Activated CD4-positive, alpha-beta memory T cell treated with anti-CD3 and anti-CD28 coated beads for 36 hours (primary cell): ENCODE data around the gene TMTC1. TPM values are rescaled to one million over a fixed set of nuclear protein-coding genes. Genes with fewer than 3 reads are reported as not detected.

Experiments used
- CTCF ChIA-PET: fragments of 350-600 bp; sonication (Branson Sonifier 250); formaldehyde crosslinking; loops from one replicate; lab custom pipeline; 2021; ENCODE audit warnings: antibody characterized with exemption, inconsistent platforms; lab: Charles Lee
- POLR2A ChIA-PET: fragments of 350-600 bp; sonication (Branson Sonifier 250); formaldehyde crosslinking; loops from one replicate; lab custom pipeline; 2021; ENCODE audit warnings: antibody characterized with exemption; lab: Charles Lee
- DNase-seq: peaks from one replicate; pipeline ENCODE4 v3.0.0-alpha.2; 2020
- H3K27ac Mint-ChIP-seq: one replicate; pipeline ENCODE4 v1.8.0; 2021; ENCODE audit warnings: mixed read lengths
- H3K27me3 Mint-ChIP-seq: one replicate; pipeline ENCODE4 v1.8.0; 2021; ENCODE audit warnings: mixed read lengths
- H3K36me3 Mint-ChIP-seq: one replicate; pipeline ENCODE4 v1.8.0; 2021; ENCODE audit warnings: mixed read lengths
- H3K4me1 Mint-ChIP-seq: one replicate; pipeline ENCODE4 v1.8.0; 2021; ENCODE audit warnings: low read depth, mixed read lengths
- H3K4me3 Mint-ChIP-seq: one replicate; pipeline ENCODE4 v1.8.0; 2021; ENCODE audit warnings: mild to moderate bottlenecking, mixed read lengths
- H3K9me3 Mint-ChIP-seq: one replicate; pipeline ENCODE4 v1.8.0; 2021; ENCODE audit warnings: mixed read lengths
- intact Hi-C: fragments of 100-400 bp; cut with micrococcal nuclease; formaldehyde crosslinking; loops from one replicate; pipeline ENCODE4 v1.15.1; 2023
- total RNA-seq, 2 experiments: library from RNA; stranded (reverse); gene quantifications; one replicate each; pipeline ENCODE4 v1.2.3, GENCODE V29; 2021

TMTC1 gene
- total RNA-seq, 2 experiments from 2014 or later = 0.15 to 0.17 TPM

GRCh38 chr12:29517264-29517663 is 266.5 kb downstream of the TMTC1 start:
- ChIA-PET CTCF (no interaction called here), POLR2A (no interaction called here)
- H3K4me1 Mint-ChIP-seq = no peaks in the 10 kb centered on the region
- H3K4me3 Mint-ChIP-seq = no peak overlapping the region
- intact Hi-C loops = loop anchor here (10.0 kb wide), 1 partner anchor 432 kb away; no protein-coding TSS in a partner anchor
- no peaks in the 10 kb centered on the region for H3K9me3 Mint-ChIP-seq
- H3K36me3 Mint-ChIP-seq = no peaks in the 10 kb centered on the region
- H3K27ac Mint-ChIP-seq = no peak overlapping the region
- no peak for DNase-seq
- H3K27me3 Mint-ChIP-seq = peaks cover 6% of the 10 kb centered on the region

GRCh38 chr12:29516431-29516875 is 267.3 kb downstream of the TMTC1 start:
- ChIA-PET CTCF (no interaction called here), POLR2A (no interaction called here)
- no peak overlapping the region for H3K27ac Mint-ChIP-seq
- H3K4me3 Mint-ChIP-seq = no peak overlapping the region
- no peaks in the 10 kb centered on the region for H3K36me3 Mint-ChIP-seq
- no peaks in the 10 kb centered on the region for H3K9me3 Mint-ChIP-seq
- no peaks in the 10 kb centered on the region for H3K4me1 Mint-ChIP-seq
- DNase-seq = no peak
- intact Hi-C loops = loop anchor here (10.0 kb wide), 1 partner anchor 432 kb away; no protein-coding TSS in a partner anchor
- peaks cover 6% of the 10 kb centered on the region for H3K27me3 Mint-ChIP-seq

- ChIA-PET CTCF (interaction anchor here (3.2 kb wide), 1 partner anchor 9 kb away, joined by 12 read pairs; no protein-coding TSS in a partner anchor), POLR2A (no interaction called here)
- Mint-ChIP-seq H3K27me3 (peaks cover 19% of the 10 kb centered on the region), H3K4me3 (no peak overlapping the region), H3K27ac (no peak overlapping the region), H3K36me3 (no peaks in the 10 kb centered on the region), H3K4me1 (no peaks in the 10 kb centered on the region), H3K9me3 (no peaks in the 10 kb centered on the region)
- no peak for DNase-seq
- intact Hi-C loops = loop anchor here (10.0 kb wide), 1 partner anchor 426 kb away; no protein-coding TSS in a partner anchor
These were observed 273.1 kb downstream of the TMTC1 start for GRCh38 chr12:29510591-29511185.

GRCh38 chr12:29509503-29509902 is 274.2 kb downstream of the TMTC1 start:
- Mint-ChIP-seq H3K27me3 (peaks cover 13% of the 10 kb centered on the region), H3K4me1 (no peaks in the 10 kb centered on the region), H3K27ac (no peak overlapping the region), H3K36me3 (no peaks in the 10 kb centered on the region), H3K9me3 (no peaks in the 10 kb centered on the region), H3K4me3 (no peak overlapping the region)
- CTCF ChIA-PET = interaction anchor here (3.2 kb wide), 1 partner anchor 10 kb away, joined by 12 read pairs; no protein-coding TSS in a partner anchor
- POLR2A ChIA-PET = no interaction called here
- intact Hi-C loops = no loop called here
- no peak for DNase-seq

- ChIA-PET POLR2A (no interaction called here), CTCF (interaction anchor here (3.2 kb wide), 1 partner anchor 11 kb away, joined by 12 read pairs; no protein-coding TSS in a partner anchor)
- no peak for DNase-seq
- Mint-ChIP-seq H3K27ac (no peak overlapping the region), H3K4me3 (no peak overlapping the region), H3K4me1 (no peaks in the 10 kb centered on the region), H3K9me3 (no peaks in the 10 kb centered on the region), H3K27me3 (peaks cover 13% of the 10 kb centered on the region), H3K36me3 (no peaks in the 10 kb centered on the region)
- intact Hi-C loops = no loop called here
These were observed 274.8 kb downstream of the TMTC1 start for GRCh38 chr12:29508949-29509348.

- no peak overlapping the region for H3K27ac Mint-ChIP-seq
- ChIA-PET CTCF (no interaction called here), POLR2A (no interaction called here)
- peaks cover 13% of the 10 kb centered on the region for H3K27me3 Mint-ChIP-seq
- no peaks in the 10 kb centered on the region for H3K4me1 Mint-ChIP-seq
- no peak for DNase-seq
- H3K4me3 Mint-ChIP-seq = no peak overlapping the region
- intact Hi-C loops = no loop called here
- no peaks in the 10 kb centered on the region for H3K36me3 Mint-ChIP-seq
- no peaks in the 10 kb centered on the region for H3K9me3 Mint-ChIP-seq
These were observed 278.6 kb downstream of the TMTC1 start for GRCh38 chr12:29505122-29505521.

GRCh38 chr12:29503283-29503682 is 280.5 kb downstream of the TMTC1 start:
- ChIA-PET POLR2A (no interaction called here), CTCF (no interaction called here)
- H3K9me3 Mint-ChIP-seq = no peaks in the 10 kb centered on the region
- H3K27me3 Mint-ChIP-seq = peaks cover 13% of the 10 kb centered on the region
- intact Hi-C loops = no loop called here
- H3K36me3 Mint-ChIP-seq = no peaks in the 10 kb centered on the region
- H3K27ac Mint-ChIP-seq = no peak overlapping the region
- no peak for DNase-seq
- H3K4me3 Mint-ChIP-seq = no peak overlapping the region
- no peaks in the 10 kb centered on the region for H3K4me1 Mint-ChIP-seq

- H3K4me3 Mint-ChIP-seq = no peak overlapping the region
- no peaks in the 10 kb centered on the region for H3K9me3 Mint-ChIP-seq
- no peaks in the 10 kb centered on the region for H3K36me3 Mint-ChIP-seq
- DNase-seq = no peak
- no peaks in the 10 kb centered on the region for H3K27me3 Mint-ChIP-seq
- H3K27ac Mint-ChIP-seq = no peak overlapping the region
- H3K4me1 Mint-ChIP-seq = no peaks in the 10 kb centered on the region
- intact Hi-C loops = no loop called here
- ChIA-PET CTCF (no interaction called here), POLR2A (no interaction called here)
These were observed 284.5 kb downstream of the TMTC1 start for GRCh38 chr12:29499235-29499634.

- ChIA-PET POLR2A (no interaction called here), CTCF (no interaction called here)
- Mint-ChIP-seq H3K9me3 (no peaks in the 10 kb centered on the region), H3K4me3 (no peak within 1 kb of the TSS), H3K4me1 (no peaks in the 10 kb centered on the region), H3K27me3 (peaks cover 2% of the 10 kb centered on the region), H3K27ac (no peak within 1 kb of the TSS), H3K36me3 (no peaks in the 10 kb centered on the region)
- no peak for DNase-seq
- intact Hi-C loops = no loop called here
These were observed 286.2 kb downstream of the TMTC1 start, which contains the start of gene OVCH1 for GRCh38 chr12:29497588-29497987. Gene OVCH1 (minus strand): TSS chr12:29497686. CDS start chr12:29497686, 0 bp downstream.

GRCh38 chr12:29492891-29493290 is 290.9 kb downstream of the TMTC1 start:
- H3K27ac Mint-ChIP-seq = no peak overlapping the region
- H3K4me3 Mint-ChIP-seq = no peak overlapping the region
- no peaks in the 10 kb centered on the region for H3K36me3 Mint-ChIP-seq
- peaks cover 4% of the 10 kb centered on the region for H3K27me3 Mint-ChIP-seq
- no peak for DNase-seq
- ChIA-PET POLR2A (no interaction called here), CTCF (no interaction called here)
- no peaks in the 10 kb centered on the region for H3K4me1 Mint-ChIP-seq
- H3K9me3 Mint-ChIP-seq = no peaks in the 10 kb centered on the region
- intact Hi-C loops = no loop called here

GRCh38 chr12:29486972-29487371 is 296.8 kb downstream of the TMTC1 start:
- CTCF ChIA-PET = no interaction called here
- H3K9me3 Mint-ChIP-seq = no peaks in the 10 kb centered on the region
- no peaks in the 10 kb centered on the region for H3K36me3 Mint-ChIP-seq
- H3K27me3 Mint-ChIP-seq = peaks cover 9% of the 10 kb centered on the region
- no peak for DNase-seq
- POLR2A ChIA-PET = no interaction called here
- no peak overlapping the region for H3K4me3 Mint-ChIP-seq
- H3K4me1 Mint-ChIP-seq = no peaks in the 10 kb centered on the region
- H3K27ac Mint-ChIP-seq = no peak overlapping the region
- intact Hi-C loops = no loop called here

GRCh38 chr12:29463198-29463597 is 320.5 kb downstream of the TMTC1 start:
- DNase-seq = no peak
- no peak overlapping the region for H3K27ac Mint-ChIP-seq
- intact Hi-C loops = no loop called here
- H3K27me3 Mint-ChIP-seq = no peaks in the 10 kb centered on the region
- ChIA-PET CTCF (no interaction called here), POLR2A (interaction anchor here (0.5 kb wide), 1 partner anchor 14 kb away, joined by 3 read pairs; no protein-coding TSS in a partner anchor)
- peaks cover 2% of the 10 kb centered on the region for H3K9me3 Mint-ChIP-seq
- no peak overlapping the region for H3K4me3 Mint-ChIP-seq
- no peaks in the 10 kb centered on the region for H3K36me3 Mint-ChIP-seq
- no peaks in the 10 kb centered on the region for H3K4me1 Mint-ChIP-seq

GRCh38 chr12:29460082-29460481 is 323.7 kb downstream of the TMTC1 start:
- no peak for DNase-seq
- Mint-ChIP-seq H3K9me3 (no peaks in the 10 kb centered on the region), H3K36me3 (no peaks in the 10 kb centered on the region), H3K4me3 (no peak overlapping the region), H3K27me3 (no peaks in the 10 kb centered on the region), H3K4me1 (no peaks in the 10 kb centered on the region), H3K27ac (no peak overlapping the region)
- intact Hi-C loops = no loop called here
- ChIA-PET CTCF (no interaction called here), POLR2A (no interaction called here)
